Glutamatergic neuron (in vitro differentiated cells): Measurements from ENCODE around the gene BID. TPM values are rescaled to one million over a fixed set of nuclear protein-coding genes. Genes with fewer than 3 reads are reported as not detected.

Experiments used
- DNase-seq: peaks from one replicate; pipeline ENCODE4 v3.0.0; 2022
- H3K27ac Mint-ChIP-seq: one replicate; pipeline ENCODE4 v1.8.0; 2020; ENCODE audit warnings: mild to moderate bottlenecking, mixed read lengths, inconsistent platforms; ENCODE audit not compliant: unreplicated experiment
- H3K27me3 Mint-ChIP-seq: one replicate; pipeline ENCODE4 v1.8.0; 2020; ENCODE audit warnings: mild to moderate bottlenecking, moderate library complexity, mixed read lengths, inconsistent platforms; ENCODE audit not compliant: unreplicated experiment
- H3K36me3 Mint-ChIP-seq: one replicate; pipeline ENCODE4 v1.8.0; 2020; ENCODE audit warnings: mild to moderate bottlenecking, mixed read lengths, inconsistent platforms; ENCODE audit not compliant: unreplicated experiment
- H3K4me1 Mint-ChIP-seq: one replicate; pipeline ENCODE4 v1.8.0; 2020; ENCODE audit warnings: mild to moderate bottlenecking, low read depth, mixed read lengths, inconsistent platforms; ENCODE audit not compliant: unreplicated experiment
- H3K4me3 Mint-ChIP-seq: one replicate; pipeline ENCODE4 v1.8.0; 2020; ENCODE audit warnings: mild to moderate bottlenecking, mixed read lengths, inconsistent platforms; ENCODE audit not compliant: unreplicated experiment
- H3K9me3 Mint-ChIP-seq: one replicate; pipeline ENCODE4 v1.8.0; 2020; ENCODE audit warnings: mild to moderate bottlenecking, moderate library complexity, mixed read lengths, inconsistent platforms; ENCODE audit not compliant: unreplicated experiment
- CTCF ChIP-seq: fragments of 200-600 bp; sonication (generic); IDR thresholded peaks from one replicate; pipeline ENCODE4 v1.5.0; 2021; ENCODE audit not compliant: partially characterized antibody, unreplicated experiment
- total RNA-seq: library from RNA; stranded (reverse); fragmentation: NEBNext Ultra II Directional; extraction: Animal tissue kit (Norgen Biotek cat#: 25700); gene quantifications from one replicate; pipeline ENCODE4 v1.2.1, GENCODE V29; 2021; ENCODE audit not compliant: unreplicated experiment

Gene BID
- total RNA-seq, 1 donor from 2014 or later: 18.5 TPM

DNA sequence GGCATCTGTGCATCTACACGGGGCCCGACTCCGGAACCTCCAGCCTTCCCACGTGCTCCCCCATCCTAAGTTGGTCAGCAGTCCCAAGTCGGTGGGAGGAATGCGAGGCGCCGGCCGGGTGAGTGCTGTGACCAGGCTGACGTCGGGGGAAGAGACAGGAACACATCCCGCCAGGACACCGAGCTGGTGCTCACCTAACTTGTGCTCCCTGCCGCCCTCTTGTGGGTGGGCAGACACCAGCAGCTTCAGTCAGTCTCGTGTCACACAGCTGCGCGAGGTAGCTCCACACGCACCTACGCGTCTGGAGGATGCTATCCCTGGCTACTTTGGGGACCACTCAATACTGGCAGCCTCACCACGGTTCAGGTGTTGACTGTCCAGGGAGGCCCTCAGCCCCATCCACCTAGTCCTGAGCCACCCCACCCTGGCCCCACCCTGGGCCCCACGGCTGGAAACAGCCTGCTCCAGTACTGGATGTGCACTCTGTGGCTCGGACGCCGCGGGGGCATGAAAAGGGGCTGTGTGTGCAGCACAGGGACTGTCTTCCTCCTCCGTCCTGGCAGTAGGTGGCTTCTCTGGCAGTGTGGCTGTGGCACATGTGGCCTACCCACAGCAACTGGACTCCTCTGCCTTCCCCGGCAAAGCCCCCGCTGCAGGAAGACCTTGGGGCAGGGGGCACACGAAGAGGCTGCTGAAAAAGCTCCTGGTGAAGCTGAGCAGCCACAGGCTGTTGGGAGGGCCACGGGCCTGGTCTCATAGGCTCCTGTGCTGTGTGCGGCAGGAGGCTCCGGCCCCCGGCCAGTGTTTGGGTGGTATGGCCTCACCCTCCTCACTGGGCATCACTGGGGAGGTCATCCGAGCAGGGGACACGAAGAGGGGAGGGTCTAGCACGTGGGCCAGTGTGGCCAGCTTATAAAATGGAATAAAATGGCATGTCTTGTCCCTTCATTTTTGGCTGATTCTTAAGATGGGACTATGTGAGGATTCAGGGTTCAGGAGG lies 11.2 kb upstream of the BID start:
- Mint-ChIP-seq H3K4me1 (peaks cover 19% of the 10 kb centered on the region), H3K9me3 (peaks cover 10% of the 10 kb centered on the region), H3K27ac (peak overlapping the region; percentile 28), H3K36me3 (no peaks in the 10 kb centered on the region), H3K4me3 (no peak overlapping the region), H3K27me3 (peaks cover 9% of the 10 kb centered on the region)
- peak; percentile 40 for TF ChIP-seq CTCF
- DNase-seq: peak; percentile 50

GRCh38 chr22:17784776-17785175 lies 10.5 kb upstream of the BID start:
- Mint-ChIP-seq H3K27ac (no peak overlapping the region), H3K36me3 (no peaks in the 10 kb centered on the region), H3K4me1 (peaks cover 19% of the 10 kb centered on the region), H3K4me3 (no peak overlapping the region), H3K27me3 (peaks cover 9% of the 10 kb centered on the region), H3K9me3 (peaks cover 10% of the 10 kb centered on the region)
- no peak for DNase-seq
- TF ChIP-seq CTCF: no peak

DNA sequence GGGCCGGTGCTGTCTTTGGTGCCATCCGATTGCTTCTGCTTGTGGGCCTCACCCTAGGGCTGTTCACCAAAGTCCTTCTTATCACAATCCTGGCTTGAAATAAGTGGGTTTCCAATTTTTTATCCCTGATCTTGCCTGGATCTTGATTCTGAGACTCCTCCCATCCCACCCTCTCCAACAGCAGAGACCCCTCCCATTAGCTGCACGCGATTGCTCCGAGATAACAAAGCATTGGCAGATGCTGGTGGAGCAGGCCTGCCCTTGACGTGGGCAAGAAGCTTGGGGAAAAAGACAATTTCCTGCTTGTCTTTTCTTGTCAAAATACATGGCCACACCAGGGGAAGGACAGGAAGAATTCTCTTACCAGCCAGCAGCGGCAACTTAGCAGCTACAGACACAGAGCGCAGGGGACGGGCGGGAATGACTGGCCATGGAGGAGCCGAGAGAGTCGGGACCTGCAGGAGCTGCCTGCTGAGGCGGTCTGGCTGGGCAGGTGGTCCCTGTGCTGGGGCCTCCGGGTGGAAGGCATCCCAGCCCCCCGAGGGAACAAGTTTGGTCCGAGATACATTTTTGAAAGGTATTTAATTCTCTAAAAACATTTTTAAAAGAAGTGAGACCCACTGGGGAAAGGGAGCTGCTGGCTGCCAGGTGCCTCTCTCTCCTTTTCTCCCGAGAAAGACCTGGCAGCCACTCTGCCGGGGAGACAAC lies 9.7 kb upstream of the BID start:
- Mint-ChIP-seq H3K4me1 (peaks cover 20% of the 10 kb centered on the region), H3K9me3 (peaks cover 10% of the 10 kb centered on the region), H3K27ac (no peak overlapping the region), H3K27me3 (peaks cover 9% of the 10 kb centered on the region), H3K4me3 (no peak overlapping the region), H3K36me3 (no peaks in the 10 kb centered on the region)
- DNase-seq: no peak
- TF ChIP-seq CTCF: no peak

GRCh38 chr22:17783312-17783711 lies 9.0 kb upstream of the BID start:
- H3K27me3 Mint-ChIP-seq: peaks cover 9% of the 10 kb centered on the region
- no peaks in the 10 kb centered on the region for H3K36me3 Mint-ChIP-seq
- peaks cover 20% of the 10 kb centered on the region for H3K4me1 Mint-ChIP-seq
- no peak overlapping the region for H3K4me3 Mint-ChIP-seq
- H3K27ac Mint-ChIP-seq: no peak overlapping the region
- no peak for TF ChIP-seq CTCF
- DNase-seq: no peak
- peaks cover 10% of the 10 kb centered on the region for H3K9me3 Mint-ChIP-seq

- H3K4me1 Mint-ChIP-seq: peaks cover 20% of the 10 kb centered on the region
- peaks cover 7% of the 10 kb centered on the region for H3K9me3 Mint-ChIP-seq
- H3K27ac Mint-ChIP-seq: no peak overlapping the region
- H3K4me3 Mint-ChIP-seq: no peak overlapping the region
- H3K36me3 Mint-ChIP-seq: no peaks in the 10 kb centered on the region
- peaks cover 9% of the 10 kb centered on the region for H3K27me3 Mint-ChIP-seq
- no peak for DNase-seq
- no peak for TF ChIP-seq CTCF
Measured at GRCh38 chr22:17782621-17783020, 8.4 kb upstream of the BID start.
